Measurements from ENCODE around the gene GPX4. TPM values are rescaled to one million over a fixed set of nuclear protein-coding genes. Genes with fewer than 3 reads are reported as not detected.
A peak's percentile ranks its signal among the peaks of the same experiment; 100 is the strongest.

Gene GPX4
- total RNA-seq, 1 donor from 2014 or later = 354 TPM

- H3K9me3 Mint-ChIP-seq (ENCODE audit: unreplicated experiment) = no peaks in the 10 kb centered on the region
- H3K4me3 Mint-ChIP-seq (ENCODE audit: unreplicated experiment) = no peak overlapping the region
- no peaks in the 10 kb centered on the region for H3K4me1 Mint-ChIP-seq (ENCODE audit: unreplicated experiment)
- H3K27ac Mint-ChIP-seq (ENCODE audit: unreplicated experiment) = no peak overlapping the region
- no peaks in the 10 kb centered on the region for H3K36me3 Mint-ChIP-seq (ENCODE audit: unreplicated experiment)
- H3K27me3 Mint-ChIP-seq (ENCODE audit: unreplicated experiment) = no peaks in the 10 kb centered on the region
- DNase-seq (ENCODE audit: extremely low spot score, unreplicated experiment) = no peak
- TF ChIP-seq CTCF (IDR thresholded peaks at IDR 0.05) = peak; percentile 57
These were observed 46.5 kb upstream of the GPX4 start for GRCh38 chr19:1057176-1057855.

- H3K4me3 Mint-ChIP-seq (ENCODE audit: unreplicated experiment) = no peak overlapping the region
- no peak overlapping the region for H3K27ac Mint-ChIP-seq (ENCODE audit: unreplicated experiment)
- DNase-seq (ENCODE audit: extremely low spot score, unreplicated experiment) = no peak
- no peaks in the 10 kb centered on the region for H3K9me3 Mint-ChIP-seq (ENCODE audit: unreplicated experiment)
- no peaks in the 10 kb centered on the region for H3K36me3 Mint-ChIP-seq (ENCODE audit: unreplicated experiment)
- H3K27me3 Mint-ChIP-seq (ENCODE audit: unreplicated experiment) = no peaks in the 10 kb centered on the region
- no peak for TF ChIP-seq CTCF (IDR thresholded peaks at IDR 0.05)
- no peaks in the 10 kb centered on the region for H3K4me1 Mint-ChIP-seq (ENCODE audit: unreplicated experiment)
These were observed 45.7 kb upstream of the GPX4 start for GRCh38 chr19:1058112-1058511.

GRCh38 chr19:1060689-1061088, 43.1 kb upstream of the GPX4 start:
- TF ChIP-seq CTCF (IDR thresholded peaks at IDR 0.05) = no peak
- H3K27me3 Mint-ChIP-seq (ENCODE audit: unreplicated experiment) = no peaks in the 10 kb centered on the region
- H3K4me3 Mint-ChIP-seq (ENCODE audit: unreplicated experiment) = no peak overlapping the region
- peaks cover 6% of the 10 kb centered on the region for H3K4me1 Mint-ChIP-seq (ENCODE audit: unreplicated experiment)
- H3K27ac Mint-ChIP-seq (ENCODE audit: unreplicated experiment) = no peak overlapping the region
- no peaks in the 10 kb centered on the region for H3K9me3 Mint-ChIP-seq (ENCODE audit: unreplicated experiment)
- no peak for DNase-seq (ENCODE audit: extremely low spot score, unreplicated experiment)
- H3K36me3 Mint-ChIP-seq (ENCODE audit: unreplicated experiment) = no peaks in the 10 kb centered on the region

- no peaks in the 10 kb centered on the region for H3K36me3 Mint-ChIP-seq (ENCODE audit: unreplicated experiment)
- H3K4me3 Mint-ChIP-seq (ENCODE audit: unreplicated experiment) = no peak overlapping the region
- no peaks in the 10 kb centered on the region for H3K9me3 Mint-ChIP-seq (ENCODE audit: unreplicated experiment)
- no peak overlapping the region for H3K27ac Mint-ChIP-seq (ENCODE audit: unreplicated experiment)
- H3K27me3 Mint-ChIP-seq (ENCODE audit: unreplicated experiment) = no peaks in the 10 kb centered on the region
- TF ChIP-seq CTCF (IDR thresholded peaks at IDR 0.05) = no peak
- peaks cover 11% of the 10 kb centered on the region for H3K4me1 Mint-ChIP-seq (ENCODE audit: unreplicated experiment)
- no peak for DNase-seq (ENCODE audit: extremely low spot score, unreplicated experiment)
These were observed 41.8 kb upstream of the GPX4 start for GRCh38 chr19:1061987-1062386.

- Mint-ChIP-seq H3K9me3 (ENCODE audit: unreplicated experiment) (no peaks in the 10 kb centered on the region), H3K27me3 (ENCODE audit: unreplicated experiment) (no peaks in the 10 kb centered on the region), H3K4me3 (ENCODE audit: unreplicated experiment) (no peak overlapping the region), H3K4me1 (ENCODE audit: unreplicated experiment) (peaks cover 11% of the 10 kb centered on the region), H3K27ac (ENCODE audit: unreplicated experiment) (no peak overlapping the region), H3K36me3 (ENCODE audit: unreplicated experiment) (no peaks in the 10 kb centered on the region)
- no peak for TF ChIP-seq CTCF (IDR thresholded peaks at IDR 0.05)
- DNase-seq (ENCODE audit: extremely low spot score, unreplicated experiment) = no peak
These were observed 41.3 kb upstream of the GPX4 start for GRCh38 chr19:1062387-1063029.

All from osteocyte (in vitro differentiated cells).